Bronchial epithelial cell (primary cell): ENCODE measurements around the gene MIF. TPM values are rescaled to one million over a fixed set of nuclear protein-coding genes. Genes with fewer than 3 reads are reported as not detected.
"Not testable (repeated sequence)": the region's sequence is repeated elsewhere in the genome, so short reads cannot be mapped to it uniquely, and the experiment has no call there.

ENCODE experiments used
- DNase-seq: peaks from one replicate; pipeline ENCODE4 v3.0.0-alpha.2; 2010; ENCODE audit warnings: low read depth
- FAIRE-seq: peaks from 2 replicates; lab custom pipeline; 2011; peaks lifted over from hg19 to GRCh38; lab: Jason Lieb, UNC
- H3K27me3 ChIP-seq: 2 replicates; pipeline ENCODE4 v1.5.1; 2011; ENCODE audit warnings: low read length; ENCODE audit not compliant: control insufficient read depth, insufficient read depth
- H3K36me3 ChIP-seq: 2 replicates; pipeline ENCODE4 v1.5.1; 2011; ENCODE audit warnings: low read length; ENCODE audit not compliant: control insufficient read depth, insufficient read depth
- H3K4me3 ChIP-seq: 2 replicates; pipeline ENCODE4 v1.5.1; 2011; ENCODE audit warnings: mild to moderate bottlenecking, low read depth, low read length, control low read depth
- total RNA-seq: library from RNA; depleted of rRNA; stranded (reverse); fragments of >200 nt; gene quantifications from 2 replicates; pipeline ENCODE4 v1.2.1, GENCODE V29; 2014
- TF ChIP-seq, protein P1 (sequence below): IDR thresholded peaks from 2 replicates; pipeline ENCODE4 v1.5.1; 2011; ENCODE audit warnings: mild to moderate bottlenecking, moderate library complexity, low read length, control low read depth, inconsistent platforms; ENCODE audit not compliant: insufficient read depth, severe bottlenecking

MIF gene
- total RNA-seq, 1 donor from 2014 or later, result 252 TPM

DNA sequence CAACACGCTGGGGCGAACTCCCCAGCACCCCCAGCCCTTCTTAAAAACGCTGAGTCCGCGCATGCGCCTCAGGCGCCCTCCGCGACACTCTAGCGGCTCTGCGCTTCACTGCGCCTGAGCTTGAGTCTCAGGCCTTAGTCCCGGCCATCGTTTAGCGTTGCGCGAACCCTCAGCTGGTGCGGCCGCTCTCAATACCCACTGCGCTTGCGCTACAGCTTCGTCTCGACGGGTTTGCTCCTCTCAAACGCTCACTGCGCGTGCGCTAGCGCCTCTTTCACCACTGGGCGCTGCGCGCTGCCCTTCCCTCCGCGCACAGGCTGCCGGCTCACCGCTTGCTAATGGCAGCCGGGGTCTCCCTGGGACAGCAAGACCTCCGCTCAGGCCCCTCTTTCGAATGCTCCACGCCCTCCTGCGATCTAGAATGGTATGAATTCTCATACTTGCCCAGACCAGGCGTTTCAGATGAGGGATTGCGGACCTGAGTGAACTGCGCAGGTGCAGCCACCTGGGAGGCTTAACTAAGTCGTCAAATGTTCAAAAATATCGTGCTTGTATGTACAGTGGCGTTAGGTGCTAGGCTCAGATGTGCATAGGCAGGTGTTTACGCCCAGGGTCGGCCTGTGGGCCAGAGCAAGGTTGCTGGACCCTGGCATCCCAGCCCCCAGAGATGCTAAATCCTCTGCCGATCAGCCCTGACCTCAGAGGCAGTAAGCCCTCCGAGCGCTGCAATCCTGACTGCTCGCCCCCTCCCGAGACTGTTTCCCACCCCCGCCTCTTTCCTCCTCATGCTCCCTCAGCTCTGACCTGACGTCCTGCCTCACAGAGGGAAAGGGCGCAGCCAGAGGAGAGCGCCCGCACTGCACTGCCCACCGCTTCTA lies 36.3 kb upstream of the MIF start, which contains the start of gene SLC2A11:
SLC2A11 (plus strand) TSS at position 270 of the 878 bp plus-strand sequence; CDS start at position 395, 125 bp downstream.
- DNase-seq (peak; percentile 93), FAIRE-seq (no peak)
- no peaks in the 10 kb centered on the region for H3K36me3 ChIP-seq
- H3K27me3 ChIP-seq, result no peaks in the 10 kb centered on the region
- TF ChIP-seq, protein P1, sequence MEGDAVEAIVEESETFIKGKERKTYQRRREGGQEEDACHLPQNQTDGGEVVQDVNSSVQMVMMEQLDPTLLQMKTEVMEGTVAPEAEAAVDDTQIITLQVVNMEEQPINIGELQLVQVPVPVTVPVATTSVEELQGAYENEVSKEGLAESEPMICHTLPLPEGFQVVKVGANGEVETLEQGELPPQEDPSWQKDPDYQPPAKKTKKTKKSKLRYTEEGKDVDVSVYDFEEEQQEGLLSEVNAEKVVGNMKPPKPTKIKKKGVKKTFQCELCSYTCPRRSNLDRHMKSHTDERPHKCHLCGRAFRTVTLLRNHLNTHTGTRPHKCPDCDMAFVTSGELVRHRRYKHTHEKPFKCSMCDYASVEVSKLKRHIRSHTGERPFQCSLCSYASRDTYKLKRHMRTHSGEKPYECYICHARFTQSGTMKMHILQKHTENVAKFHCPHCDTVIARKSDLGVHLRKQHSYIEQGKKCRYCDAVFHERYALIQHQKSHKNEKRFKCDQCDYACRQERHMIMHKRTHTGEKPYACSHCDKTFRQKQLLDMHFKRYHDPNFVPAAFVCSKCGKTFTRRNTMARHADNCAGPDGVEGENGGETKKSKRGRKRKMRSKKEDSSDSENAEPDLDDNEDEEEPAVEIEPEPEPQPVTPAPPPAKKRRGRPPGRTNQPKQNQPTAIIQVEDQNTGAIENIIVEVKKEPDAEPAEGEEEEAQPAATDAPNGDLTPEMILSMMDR, result peak; percentile 14
- H3K4me3 ChIP-seq, result peak within 1 kb of the TSS; percentile 56

DNA sequence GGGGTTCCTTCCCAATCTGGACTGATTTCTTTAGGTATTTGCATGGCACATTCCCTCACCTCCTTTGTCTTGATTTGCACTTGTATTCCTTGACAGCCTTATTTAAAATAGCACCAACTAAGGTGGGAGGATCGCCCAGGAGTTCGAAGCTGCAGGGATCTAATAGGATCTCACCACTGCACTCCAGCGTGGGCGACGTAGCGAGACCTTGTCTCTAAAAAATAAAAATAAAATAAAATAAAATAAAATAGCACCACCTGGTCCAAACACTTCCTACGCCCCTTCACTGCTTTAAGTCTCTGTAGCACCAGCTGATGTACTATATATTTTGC lies 35.7 kb upstream of the MIF start:
- TF ChIP-seq, protein P1, result no peak
- no peaks in the 10 kb centered on the region for H3K36me3 ChIP-seq
- no peaks in the 10 kb centered on the region for H3K27me3 ChIP-seq
- peak overlapping the region; percentile 56 for H3K4me3 ChIP-seq
- DNase-seq (no peak), FAIRE-seq (no peak)

DNA sequence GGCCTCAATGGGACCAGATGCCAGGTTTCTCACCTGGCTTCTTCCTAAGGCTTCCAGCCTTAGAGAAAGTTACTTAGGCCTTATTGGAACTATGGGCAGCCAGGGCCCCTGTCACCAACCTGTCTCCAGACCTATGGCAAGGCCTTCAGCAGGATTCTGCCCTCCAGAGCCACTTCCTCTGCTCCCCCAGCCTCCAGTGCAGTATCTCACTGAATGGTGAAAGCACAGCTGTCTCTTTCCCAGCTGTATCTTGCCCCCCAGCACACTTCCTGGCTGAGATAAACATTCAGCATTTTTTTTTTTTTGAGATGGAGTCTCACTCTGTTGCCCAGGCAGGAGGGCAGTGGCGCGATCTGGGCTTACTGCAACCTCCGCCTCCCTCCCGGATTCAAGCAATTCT lies 35.0 kb upstream of the MIF start:
- no peak overlapping the region for H3K4me3 ChIP-seq
- FAIRE-seq, result no peak
- H3K27me3 ChIP-seq, result no peaks in the 10 kb centered on the region
- H3K36me3 ChIP-seq, result no peaks in the 10 kb centered on the region
- TF ChIP-seq, protein P1, result no peak
- DNase-seq, result no peak

DNA sequence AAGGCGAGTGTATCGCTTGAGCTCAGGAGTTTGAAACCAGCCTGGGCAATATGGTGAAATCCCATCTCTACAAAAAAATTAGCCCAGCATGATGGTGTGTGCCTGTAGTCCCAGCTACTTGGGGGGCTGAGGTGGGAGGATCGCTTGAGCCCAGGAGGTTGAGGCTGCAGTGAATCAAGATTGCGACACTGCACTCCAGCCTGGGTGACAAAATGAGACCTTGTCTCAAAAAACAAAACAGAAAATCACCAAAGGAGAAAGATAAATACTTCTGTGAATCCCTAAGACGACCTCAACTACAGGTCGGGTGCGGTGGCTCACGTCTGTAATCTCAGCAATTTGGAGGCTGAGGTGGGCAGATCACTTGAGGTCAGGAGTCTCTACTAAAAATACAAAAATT lies 34.0 kb upstream of the MIF start:
- not testable (repeated sequence) for H3K4me3 ChIP-seq, H3K27me3 ChIP-seq, H3K36me3 ChIP-seq, FAIRE-seq, DNase-seq

DNA sequence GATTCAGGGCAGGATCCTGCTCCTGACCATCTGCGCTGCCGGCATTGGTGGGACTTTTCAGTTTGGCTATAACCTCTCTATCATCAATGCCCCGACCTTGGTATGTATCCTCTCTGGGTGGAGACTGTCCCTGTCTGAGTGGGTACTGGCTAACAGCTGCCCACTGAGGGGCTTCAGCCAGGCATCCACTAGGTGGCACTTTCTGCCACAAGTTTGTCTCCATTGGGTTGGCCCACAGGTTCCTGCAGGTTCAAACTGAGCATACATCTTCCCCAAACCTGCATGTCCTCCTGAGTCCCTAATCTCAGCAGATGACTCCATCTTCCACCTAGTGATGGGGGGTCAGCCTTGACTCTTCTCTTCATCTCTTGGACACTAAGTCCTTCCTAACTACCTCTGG lies 32.1 kb upstream of the MIF start:
- no peaks in the 10 kb centered on the region for H3K27me3 ChIP-seq
- H3K4me3 ChIP-seq, result no peak overlapping the region
- DNase-seq, result peak; percentile 46
- TF ChIP-seq, protein P1, result peak; percentile 70
- no peaks in the 10 kb centered on the region for H3K36me3 ChIP-seq
- FAIRE-seq, result no peak

DNA sequence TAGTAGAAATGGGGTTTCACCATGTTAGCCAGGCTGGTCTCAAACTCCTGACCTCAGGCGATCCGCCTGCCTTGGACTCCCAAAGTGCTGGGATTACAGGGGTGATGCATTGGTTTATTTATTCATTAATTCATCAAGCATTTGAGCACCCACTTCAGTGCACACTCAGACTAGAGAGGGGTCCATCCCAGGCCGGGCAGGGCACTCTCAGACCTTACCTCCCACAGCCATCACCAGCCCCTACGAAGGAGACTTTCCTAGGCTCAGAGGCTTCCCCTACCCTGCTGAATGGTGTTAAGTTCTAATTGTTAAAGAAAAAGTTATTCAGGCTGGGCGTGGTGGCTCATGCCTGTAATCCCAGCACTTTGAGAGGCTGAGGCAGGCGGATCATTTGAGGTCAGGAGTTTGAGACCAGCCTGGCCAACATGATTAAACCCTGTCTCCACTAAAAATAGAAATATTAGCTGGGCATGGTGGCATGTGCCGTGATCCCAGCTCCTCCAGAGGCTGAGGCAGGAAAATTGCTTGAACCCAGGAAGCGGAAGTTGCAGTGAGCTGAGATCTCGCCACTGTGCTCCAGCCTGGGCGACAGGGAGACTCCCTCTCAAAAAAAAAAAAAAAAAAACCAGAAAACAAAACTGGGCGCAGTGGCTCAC lies 29.6 kb upstream of the MIF start:
- not testable (repeated sequence) for H3K4me3 ChIP-seq, H3K36me3 ChIP-seq, DNase-seq, FAIRE-seq, H3K27me3 ChIP-seq
